ENCODE results near the gene RSBN1L. TPM values are rescaled to one million over a fixed set of nuclear protein-coding genes. Genes with fewer than 3 reads are reported as not detected.

RSBN1L gene
- total RNA-seq, 1 experiment from 2014 or later: 15.5 TPM

- Histone ChIP-seq H4K20me1 (ENCODE audit: insufficient read depth) (no peaks in the 10 kb centered on the region), H3K27ac (ENCODE audit: low read depth, low read length) (no peak overlapping the region), H3K4me1 (ENCODE audit: control insufficient read depth in 1 of 2, insufficient read depth in 2 of 2, low read length in 2 of 2) (peaks cover 0 to 8% of the 10 kb centered on the region in 2 experiments; a peak in 1 of 4 replicates), H3K9me2 (ENCODE audit: insufficient read depth) (no peaks in the 10 kb centered on the region), H3K9me3 (ENCODE audit: control insufficient read depth in 1 of 2, insufficient read depth in 1 of 2, low read depth in 1 of 2, low read length in 2 of 2) (peaks cover 3 to 5% of the 10 kb centered on the region in 2 experiments; a peak in 1 of 4 replicates), H3K36me3 (ENCODE audit: control insufficient read depth in 1 of 2, insufficient read depth in 2 of 2, low read length in 2 of 2) (no peaks in the 10 kb centered on the region), H3K79me2 (ENCODE audit: insufficient read depth, low read length) (peaks cover 59% of the 10 kb centered on the region), H3K27me3 (ENCODE audit: insufficient read depth, low read length) (no peaks in the 10 kb centered on the region), H3K9ac (ENCODE audit: low read length) (no peak overlapping the region), H3K4me2 (ENCODE audit: low read length) (peak overlapping the region; percentile 18; the same call in 1 of the 2 replicates), H2AFZ (ENCODE audit: low read depth, low read length, poor library complexity, severe bottlenecking) (no peak overlapping the region), H3K4me3 (replicated peaks in 1 of 2; ENCODE audit: low read depth in 1 of 2, low read length in 2 of 2) (no peak overlapping the region)
- no peak for ATAC-seq
- CTCF ChIA-PET: no interaction called here
- BruUV-seq (replicated peaks): no TSS peak
- intact Hi-C loops (cut with micrococcal nuclease): no loop called here
- POLR2A ChIA-PET: no interaction called here
- no peak for DNase-seq (ENCODE audit: low read depth, low spot score)
- RAD21 ChIA-PET (ENCODE audit: low non-redundant PET in 1 of 2, low total read pairs in 2 of 2, uncharacterized antibody in 2 of 2, unreplicated experiment in 2 of 2): no interaction called here
- no peak for TF ChIP-seq YY1 (IDR thresholded peaks at IDR 0.05; ENCODE audit: extremely low read depth, insufficient replicate concordance, low read depth, low read length)
- no peak for TF ChIP-seq RAD21 (IDR thresholded peaks at IDR 0.05; ENCODE audit: low read depth)
- TF ChIP-seq FOSL1 (IDR thresholded peaks at IDR 0.05; ENCODE audit: low read depth): no peak
- no peak for TF ChIP-seq ZBTB33 (IDR thresholded peaks at IDR 0.05; ENCODE audit: extremely low read depth, insufficient replicate concordance, low read length)
- no peak for TF ChIP-seq POLR2A (IDR thresholded peaks at IDR 0.05; ENCODE audit: borderline replicate concordance, extremely low read depth, insufficient read depth, insufficient read length)
- no peak for TF ChIP-seq ELF1 (IDR thresholded peaks at IDR 0.05; ENCODE audit: borderline replicate concordance, low read depth)
- TF ChIP-seq CTCF (IDR thresholded peaks at IDR 0.05 in 2 of 3, conservative IDR thresholded peaks at IDR 0.05 in 1 of 3; ENCODE audit: borderline replicate concordance in 1 of 3, insufficient read depth in 1 of 3, low read depth in 2 of 3, low read length in 2 of 3): no peak
- no peak for TF ChIP-seq EGR1 (IDR thresholded peaks at IDR 0.05; ENCODE audit: low read depth)
- no peak for TF ChIP-seq SP1 (IDR thresholded peaks at IDR 0.05; ENCODE audit: low read depth)
- no peak for TF ChIP-seq ATF3 (IDR thresholded peaks at IDR 0.05)
- TF ChIP-seq CBX3 (IDR thresholded peaks at IDR 0.05; ENCODE audit: low read depth): no peak
- TF ChIP-seq MAX (IDR thresholded peaks at IDR 0.05): no peak
Observed at GRCh38 chr7:77811516-77812289, 115.4 kb downstream of the RSBN1L start.

Measured in HCT116 (cell line).